ENCODE data around the gene ASCC2. TPM values are rescaled to one million over a fixed set of nuclear protein-coding genes. Genes with fewer than 3 reads are reported as not detected.

The ASCC2 gene
- polyA plus RNA-seq, 2 donors = 61.3 to 142 TPM

DNA sequence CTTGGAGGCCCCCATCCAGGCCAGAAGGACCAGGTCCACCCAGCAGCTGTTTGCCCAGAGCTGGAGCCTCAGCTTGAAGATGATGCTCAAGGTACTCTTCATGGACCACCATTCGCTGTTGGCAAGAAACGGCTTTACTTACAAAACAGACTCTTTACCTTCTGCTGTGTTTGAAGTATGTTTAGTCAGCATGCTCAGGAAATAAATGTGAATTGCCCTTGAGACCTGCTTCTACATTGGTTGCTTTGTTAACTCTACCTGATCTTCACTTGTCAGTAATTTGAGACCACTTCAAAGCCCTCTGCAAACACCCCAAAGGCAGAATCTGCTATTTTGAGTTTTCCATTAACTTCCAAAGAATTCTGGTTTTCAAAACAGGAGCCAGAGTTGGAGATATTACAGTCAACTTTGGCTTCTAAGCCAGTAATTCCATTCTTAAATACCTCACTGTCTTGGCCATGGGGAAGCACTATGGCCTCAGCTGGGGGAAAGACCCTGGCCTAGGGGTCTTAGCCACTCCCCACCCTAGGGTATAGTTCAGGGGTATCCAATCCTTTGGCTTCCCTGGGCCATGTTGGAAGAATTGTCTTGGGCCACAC, 68.3 kb downstream of the ASCC2 start:
- Histone ChIP-seq H3K27ac (ENCODE audit: low read depth in 2 of 2, low read length in 1 of 2) (no peak overlapping the region), H3K4me1 (ENCODE audit: control insufficient read depth in 2 of 2, insufficient read depth in 2 of 2, low read length in 1 of 2) (peaks cover 0 to 6% of the 10 kb centered on the region in 2 donors), H3K27me3 (ENCODE audit: control insufficient read depth in 1 of 2, insufficient read depth in 2 of 2, low read length in 2 of 2) (no peaks in the 10 kb centered on the region), H3K4me3 (ENCODE audit: low read depth in 1 of 2, low read length in 2 of 2) (no peak overlapping the region), H3K36me3 (ENCODE audit: control insufficient read depth in 2 of 2, insufficient read depth in 2 of 2, low read length in 1 of 2) (peaks cover 0 to 5% of the 10 kb centered on the region in 2 donors), H3K9me3 (ENCODE audit: control insufficient read depth in 2 of 2, insufficient read depth in 1 of 2, low read depth in 1 of 2, low read length in 1 of 2) (no peaks in the 10 kb centered on the region)
- 85 to 87% methylated on average over 2 of the region's 2 CpGs for WGBS, 2 donors

DNA sequence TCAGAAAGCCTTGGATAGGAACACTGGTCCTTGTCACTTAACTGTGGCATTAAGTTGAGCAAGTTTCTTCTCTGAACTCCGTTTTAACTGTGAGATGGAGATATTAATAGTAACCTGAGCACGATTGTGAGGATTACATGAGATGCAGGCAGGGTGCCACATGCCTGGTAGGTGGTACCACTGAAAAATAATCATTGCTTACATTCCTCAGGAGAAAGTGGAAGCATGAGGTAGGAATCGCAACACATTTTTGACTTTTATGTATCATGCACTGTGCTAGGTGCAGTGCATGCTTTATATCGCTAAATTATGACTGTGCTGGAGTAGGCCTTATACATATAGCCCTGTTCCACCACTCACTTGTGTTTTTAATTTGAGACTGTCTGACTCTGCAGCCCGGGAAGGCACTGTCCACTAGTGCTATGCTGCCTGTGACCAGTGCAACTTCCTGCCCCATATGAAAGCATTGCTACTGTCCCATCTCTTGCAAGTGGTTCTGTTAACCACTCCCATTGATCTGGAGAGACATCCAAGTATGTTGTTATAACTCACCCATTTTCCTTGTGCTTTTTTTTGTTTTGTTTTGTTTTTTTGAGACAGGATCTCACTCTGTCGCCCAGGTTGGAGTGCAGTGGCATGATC, 69.9 kb downstream of the ASCC2 start:
- no peaks in the 10 kb centered on the region for H3K9me3 ChIP-seq (ENCODE audit: control insufficient read depth in 2 of 2, insufficient read depth in 1 of 2, low read depth in 1 of 2, low read length in 1 of 2)
- H3K27ac ChIP-seq (ENCODE audit: low read depth in 2 of 2, low read length in 1 of 2) = peak overlapping the region in 1 of 2 donors; percentile 89
- H3K4me3 ChIP-seq (ENCODE audit: low read depth in 1 of 2, low read length in 2 of 2) = peak overlapping the region; percentile 84 to 95
- peaks cover 0 to 5% of the 10 kb centered on the region in 2 donors for H3K36me3 ChIP-seq (ENCODE audit: control insufficient read depth in 2 of 2, insufficient read depth in 2 of 2, low read length in 1 of 2)
- no peaks in the 10 kb centered on the region for H3K27me3 ChIP-seq (ENCODE audit: control insufficient read depth in 1 of 2, insufficient read depth in 2 of 2, low read length in 2 of 2)
- peaks cover 0 to 6% of the 10 kb centered on the region in 2 donors for H3K4me1 ChIP-seq (ENCODE audit: control insufficient read depth in 2 of 2, insufficient read depth in 2 of 2, low read length in 1 of 2)
- WGBS, 2 donors = 35 to 41% methylated on average over 6 of the region's 6 CpGs

DNA sequence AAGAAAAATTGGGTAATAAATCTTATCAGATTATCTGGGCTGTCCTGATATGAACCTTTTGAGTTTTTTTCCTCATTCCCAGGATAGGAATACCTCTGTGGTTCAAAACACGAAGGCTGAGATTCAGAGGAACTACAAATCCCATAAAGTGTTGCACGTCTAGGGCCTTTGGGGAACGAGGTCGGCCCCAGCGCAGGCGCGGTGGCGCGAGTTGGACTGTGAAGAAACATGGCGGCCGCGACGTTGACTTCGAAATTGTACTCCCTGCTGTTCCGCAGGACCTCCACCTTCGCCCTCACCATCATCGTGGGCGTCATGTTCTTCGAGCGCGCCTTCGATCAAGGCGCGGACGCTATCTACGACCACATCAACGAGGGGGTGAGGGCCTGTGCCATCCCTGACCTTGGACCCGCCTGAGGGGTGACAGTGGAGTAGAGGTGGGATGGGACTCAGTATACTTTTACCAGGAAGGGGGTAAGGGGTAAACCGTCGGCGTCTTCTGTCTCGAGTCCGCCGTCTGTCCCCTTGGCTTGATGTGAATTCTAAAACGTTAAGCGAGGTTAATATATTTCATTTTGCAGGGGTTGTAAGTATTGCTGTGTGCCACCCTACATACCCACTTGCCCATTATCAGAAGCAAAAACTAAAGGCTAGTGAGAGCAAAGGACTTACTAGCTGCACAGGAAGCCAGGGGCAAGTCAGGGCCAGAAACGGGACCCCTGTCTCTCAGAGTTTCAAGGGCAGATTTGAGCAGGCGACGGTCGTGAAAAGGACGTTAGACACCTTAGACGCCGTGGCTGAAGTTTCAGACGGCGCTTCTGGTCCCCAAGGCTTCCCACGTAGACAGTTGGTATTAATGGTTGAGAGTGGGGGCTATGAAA, 70.7 kb downstream of the ASCC2 start, which contains the start of gene UQCR10:
Gene UQCR10, plus strand, starts transcription at position 199 of the 881 bp plus-strand sequence. Its CDS starts 30 bp downstream, at position 229.
- Histone ChIP-seq H3K36me3 (ENCODE audit: control insufficient read depth in 2 of 2, insufficient read depth in 2 of 2, low read length in 1 of 2) (peaks cover 0 to 5% of the 10 kb centered on the region in 2 donors), H3K27ac (ENCODE audit: low read depth in 2 of 2, low read length in 1 of 2) (peak within 1 kb of the TSS; percentile 90 to 95), H3K27me3 (ENCODE audit: control insufficient read depth in 1 of 2, insufficient read depth in 2 of 2, low read length in 2 of 2) (no peaks in the 10 kb centered on the region), H3K4me3 (ENCODE audit: low read depth in 1 of 2, low read length in 2 of 2) (peak within 1 kb of the TSS; percentile 84 to 95), H3K9me3 (ENCODE audit: control insufficient read depth in 2 of 2, insufficient read depth in 1 of 2, low read depth in 1 of 2, low read length in 1 of 2) (no peaks in the 10 kb centered on the region), H3K4me1 (ENCODE audit: control insufficient read depth in 2 of 2, insufficient read depth in 2 of 2, low read length in 1 of 2) (peaks cover 0 to 6% of the 10 kb centered on the region in 2 donors)
- WGBS, 2 donors = 1 to 12% methylated on average over 46 of the region's 46 CpGs

DNA sequence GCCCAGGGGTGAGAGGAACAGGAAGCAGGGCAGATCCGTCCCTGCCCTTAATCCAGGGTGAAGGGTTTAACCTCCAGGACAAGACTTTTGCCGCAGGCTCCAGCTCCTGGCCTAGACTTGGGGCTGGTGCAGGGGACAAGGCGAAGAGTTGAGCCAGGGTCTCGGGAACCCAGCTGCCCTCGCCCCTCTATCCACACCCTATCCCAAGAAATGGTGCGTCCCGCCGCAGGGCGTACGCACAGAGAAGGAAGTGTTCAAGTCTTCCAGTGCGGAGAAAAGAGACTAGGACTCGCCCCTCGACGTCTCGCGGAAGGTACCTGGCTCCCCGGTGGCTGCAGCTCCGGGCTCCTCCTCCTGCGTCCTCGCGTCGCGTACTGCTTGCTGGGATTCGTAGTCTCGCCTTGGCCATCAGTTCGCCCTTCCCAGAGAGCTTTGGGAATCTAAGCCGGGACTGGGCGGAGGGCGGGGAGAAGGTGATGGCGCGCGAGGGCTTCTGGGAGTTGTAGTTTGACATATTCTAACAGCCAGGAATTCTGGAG, 71.4 kb downstream of the ASCC2 start, which contains the start of gene ZMAT5:
Gene ZMAT5, minus strand, starts transcription at position 376 of the 539 bp plus-strand sequence. CDS start 18,463 bp downstream, outside the sequence.
- H3K27ac ChIP-seq (ENCODE audit: low read depth in 2 of 2, low read length in 1 of 2) = peak within 1 kb of the TSS; percentile 90 to 95
- H3K4me1 ChIP-seq (ENCODE audit: control insufficient read depth in 2 of 2, insufficient read depth in 2 of 2, low read length in 1 of 2) = peaks cover 0 to 6% of the 10 kb centered on the region in 2 donors
- H3K27me3 ChIP-seq (ENCODE audit: control insufficient read depth in 1 of 2, insufficient read depth in 2 of 2, low read length in 2 of 2) = no peaks in the 10 kb centered on the region
- H3K36me3 ChIP-seq (ENCODE audit: control insufficient read depth in 2 of 2, insufficient read depth in 2 of 2, low read length in 1 of 2) = peaks cover 0 to 5% of the 10 kb centered on the region in 2 donors
- 0 to 1% methylated on average over 32 of the region's 32 CpGs for WGBS, 2 donors
- peak within 1 kb of the TSS; percentile 84 to 95 for H3K4me3 ChIP-seq (ENCODE audit: low read depth in 1 of 2, low read length in 2 of 2)
- no peaks in the 10 kb centered on the region for H3K9me3 ChIP-seq (ENCODE audit: control insufficient read depth in 2 of 2, insufficient read depth in 1 of 2, low read depth in 1 of 2, low read length in 1 of 2)

DNA sequence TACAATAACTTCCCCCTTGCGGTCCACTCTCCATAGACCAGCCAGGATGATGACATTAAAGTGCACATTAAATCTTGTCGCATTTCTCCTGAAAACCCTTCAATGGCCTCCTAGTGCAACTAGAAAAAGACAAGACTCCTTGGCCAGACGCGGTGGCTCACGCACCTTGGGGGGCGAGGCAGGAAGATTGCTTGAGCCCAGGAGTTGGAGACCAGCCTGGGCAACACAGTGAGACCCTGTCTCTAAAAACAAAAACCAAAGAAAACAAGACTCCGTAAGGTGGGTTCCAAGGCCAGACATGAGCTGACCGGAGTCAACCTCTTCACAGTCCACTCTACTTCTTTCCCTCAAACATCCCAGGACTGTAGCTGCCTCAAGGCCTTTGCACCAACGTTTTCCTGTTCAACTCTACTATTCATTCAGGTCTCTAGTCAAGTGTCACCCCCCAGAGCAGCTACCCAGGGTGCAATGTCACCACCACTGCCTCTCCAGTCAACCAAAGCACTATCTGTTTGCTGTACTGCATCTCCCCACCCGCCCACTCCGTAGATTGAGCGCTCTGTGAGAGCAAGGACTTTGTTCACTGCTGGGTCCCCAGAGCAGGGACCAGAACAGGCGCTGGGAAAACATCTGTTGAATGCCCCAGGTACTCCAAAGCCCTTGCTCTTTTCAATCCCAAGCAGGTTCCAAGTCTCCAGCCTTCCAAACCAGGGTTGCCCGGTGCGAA, 72.0 kb downstream of the ASCC2 start:
- peaks cover 0 to 6% of the 10 kb centered on the region in 2 donors for H3K4me1 ChIP-seq (ENCODE audit: control insufficient read depth in 2 of 2, insufficient read depth in 2 of 2, low read length in 1 of 2)
- peaks cover 0 to 5% of the 10 kb centered on the region in 2 donors for H3K36me3 ChIP-seq (ENCODE audit: control insufficient read depth in 2 of 2, insufficient read depth in 2 of 2, low read length in 1 of 2)
- H3K27ac ChIP-seq (ENCODE audit: low read depth in 2 of 2, low read length in 1 of 2) = peak overlapping the region; percentile 90 to 95
- 54 to 55% methylated on average over 15 of the region's 15 CpGs for WGBS, 2 donors
- H3K9me3 ChIP-seq (ENCODE audit: control insufficient read depth in 2 of 2, insufficient read depth in 1 of 2, low read depth in 1 of 2, low read length in 1 of 2) = no peaks in the 10 kb centered on the region
- H3K4me3 ChIP-seq (ENCODE audit: low read depth in 1 of 2, low read length in 2 of 2) = peak overlapping the region; percentile 71 to 76
- no peaks in the 10 kb centered on the region for H3K27me3 ChIP-seq (ENCODE audit: control insufficient read depth in 1 of 2, insufficient read depth in 2 of 2, low read length in 2 of 2)

DNA sequence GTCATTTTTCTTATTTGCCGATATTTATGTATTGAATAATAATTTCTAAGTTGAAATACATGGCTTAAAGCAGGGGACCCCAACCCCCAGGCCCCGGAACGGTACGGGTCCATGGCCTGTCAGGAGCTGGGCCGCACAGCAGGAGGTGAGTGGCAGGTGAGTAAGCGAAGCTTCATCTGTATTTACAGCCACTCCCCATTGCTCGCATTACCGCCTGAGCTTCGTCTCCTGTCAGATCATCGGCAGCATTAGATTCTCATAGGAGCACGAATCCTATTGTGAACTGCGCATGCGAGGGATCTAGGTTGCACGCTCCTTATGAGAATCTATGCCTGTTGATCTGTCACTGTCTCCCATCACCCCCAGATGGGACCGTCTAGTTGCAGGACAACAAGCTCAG, 75.8 kb downstream of the ASCC2 start:
- Histone ChIP-seq H3K4me3 (ENCODE audit: low read depth in 1 of 2, low read length in 2 of 2) (no peak overlapping the region), H3K4me1 (ENCODE audit: control insufficient read depth in 2 of 2, insufficient read depth in 2 of 2, low read length in 1 of 2) (peaks cover 0 to 6% of the 10 kb centered on the region in 2 donors), H3K27ac (ENCODE audit: low read depth in 2 of 2, low read length in 1 of 2) (no peak overlapping the region), H3K36me3 (ENCODE audit: control insufficient read depth in 2 of 2, insufficient read depth in 2 of 2, low read length in 1 of 2) (no peaks in the 10 kb centered on the region), H3K9me3 (ENCODE audit: control insufficient read depth in 2 of 2, insufficient read depth in 1 of 2, low read depth in 1 of 2, low read length in 1 of 2) (no peaks in the 10 kb centered on the region), H3K27me3 (ENCODE audit: control insufficient read depth in 1 of 2, insufficient read depth in 2 of 2, low read length in 2 of 2) (no peaks in the 10 kb centered on the region)
- WGBS, 2 donors = 70 to 74% methylated on average over 15 of the region's 15 CpGs

DNA sequence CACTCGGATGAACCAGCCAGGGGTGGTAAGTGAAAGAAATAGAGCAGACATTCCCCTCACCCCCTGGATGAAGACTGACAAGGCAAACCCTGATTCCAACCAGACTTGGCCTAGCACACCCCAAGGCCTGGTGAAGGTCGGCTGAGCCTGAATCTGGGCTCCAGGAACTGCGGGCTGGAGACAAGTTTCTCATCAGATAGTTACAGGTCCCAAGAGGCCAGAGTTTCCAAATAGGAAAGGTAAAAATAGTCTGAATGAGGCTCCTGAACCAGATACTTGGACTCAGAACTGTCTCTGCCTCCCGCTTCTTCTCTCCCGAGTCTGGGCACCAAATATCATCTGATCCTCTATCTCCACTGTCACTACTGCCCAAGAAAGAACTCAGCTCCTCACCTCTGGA, 79.1 kb downstream of the ASCC2 start:
- no peaks in the 10 kb centered on the region for H3K9me3 ChIP-seq (ENCODE audit: control insufficient read depth in 2 of 2, insufficient read depth in 1 of 2, low read depth in 1 of 2, low read length in 1 of 2)
- H3K27me3 ChIP-seq (ENCODE audit: control insufficient read depth in 1 of 2, insufficient read depth in 2 of 2, low read length in 2 of 2) = no peaks in the 10 kb centered on the region
- H3K27ac ChIP-seq (ENCODE audit: low read depth in 2 of 2, low read length in 1 of 2) = no peak overlapping the region
- H3K36me3 ChIP-seq (ENCODE audit: control insufficient read depth in 2 of 2, insufficient read depth in 2 of 2, low read length in 1 of 2) = no peaks in the 10 kb centered on the region
- H3K4me1 ChIP-seq (ENCODE audit: control insufficient read depth in 2 of 2, insufficient read depth in 2 of 2, low read length in 1 of 2) = no peaks in the 10 kb centered on the region
- WGBS, 2 donors = 62 to 75% methylated on average over 5 of the region's 5 CpGs
- no peak overlapping the region for H3K4me3 ChIP-seq (ENCODE audit: low read depth in 1 of 2, low read length in 2 of 2)

DNA sequence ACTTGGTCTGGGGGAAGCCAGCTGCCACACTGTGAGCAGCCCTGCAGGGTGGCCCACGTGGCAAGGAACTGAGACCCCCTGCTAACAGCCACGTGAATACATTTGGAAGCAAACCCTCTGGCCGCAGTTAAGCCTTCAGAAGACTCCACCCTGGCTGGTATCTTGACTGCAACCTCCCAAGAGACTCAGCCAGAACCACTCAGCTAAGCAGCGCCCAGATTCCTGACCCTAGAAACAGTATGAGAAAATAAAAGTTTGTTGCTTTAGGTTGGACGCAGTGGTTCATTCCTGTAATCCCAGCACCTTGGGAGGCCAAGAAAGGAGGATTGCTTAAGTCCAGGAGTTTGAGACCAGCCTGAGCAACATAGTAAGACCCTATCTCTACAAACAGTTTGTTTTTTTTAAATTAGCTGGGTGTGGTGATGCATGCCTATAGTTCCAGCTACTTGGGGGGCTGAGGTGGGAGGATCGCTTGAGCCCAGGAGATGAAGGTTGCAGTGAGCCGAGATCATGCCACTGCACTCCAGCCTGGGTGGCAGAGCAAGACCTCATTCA, 79.9 kb downstream of the ASCC2 start:
- Histone ChIP-seq H3K27ac (ENCODE audit: low read depth in 2 of 2, low read length in 1 of 2) (no peak overlapping the region), H3K4me1 (ENCODE audit: control insufficient read depth in 2 of 2, insufficient read depth in 2 of 2, low read length in 1 of 2) (no peaks in the 10 kb centered on the region), H3K4me3 (ENCODE audit: low read depth in 1 of 2, low read length in 2 of 2) (no peak overlapping the region), H3K27me3 (ENCODE audit: control insufficient read depth in 1 of 2, insufficient read depth in 2 of 2, low read length in 2 of 2) (no peaks in the 10 kb centered on the region), H3K36me3 (ENCODE audit: control insufficient read depth in 2 of 2, insufficient read depth in 2 of 2, low read length in 1 of 2) (no peaks in the 10 kb centered on the region), H3K9me3 (ENCODE audit: control insufficient read depth in 2 of 2, insufficient read depth in 1 of 2, low read depth in 1 of 2, low read length in 1 of 2) (no peaks in the 10 kb centered on the region)
- 82 to 83% methylated on average over 7 of the region's 7 CpGs for WGBS, 2 donors

Measured in esophagus (tissue), 2 donors.